ENCODE results near the gene CWC27.

The CWC27 gene

GRCh38 chr5:65013166-65013565, 244.4 kb downstream of the CWC27 start:
- Histone ChIP-seq H3K79me2 (ENCODE audit: insufficient read depth, low read length) (no peaks in the 10 kb centered on the region), H4K20me1 (ENCODE audit: insufficient read depth, low read length, poor library complexity, severe bottlenecking) (no peaks in the 10 kb centered on the region), H3K9me3 (ENCODE audit: insufficient read depth, low read depth, low read length) (no peaks in the 10 kb centered on the region), H3K4me1 (ENCODE audit: insufficient read depth, low read length, poor library complexity, severe bottlenecking) (no peaks in the 10 kb centered on the region), H3K4me2 (ENCODE audit: low read depth, low read length, poor library complexity, severe bottlenecking) (no peak overlapping the region), H3K36me3 (ENCODE audit: insufficient read depth, low read length) (0 out of 2 replicates have a peak, but pooled peaks cover 4% of the 10 kb centered on the region), H3F3A (ENCODE audit: low read depth) (no peaks in the 10 kb centered on the region), H3K9ac (ENCODE audit: low read depth, low read length, poor library complexity, severe bottlenecking) (no peak overlapping the region), H3K4me3 (ENCODE audit: low read length, poor library complexity, severe bottlenecking) (no peak overlapping the region), H3K27me3 (ENCODE audit: insufficient read depth, low read length, poor library complexity, severe bottlenecking) (no peaks in the 10 kb centered on the region), H2AFZ (ENCODE audit: low read length) (no peak overlapping the region), H3K9me2 (replicated peaks; ENCODE audit: low read depth, low read length) (no peaks in the 10 kb centered on the region)
- TF ChIP-seq CTCF (conservative IDR thresholded peaks at IDR 0.05; ENCODE audit: low read length), result no peak
- no peak for TF ChIP-seq EZH2phosphoT487 (IDR thresholded peaks at IDR 0.05; ENCODE audit: borderline replicate concordance)

- Histone ChIP-seq H3F3A (ENCODE audit: low read depth) (no peaks in the 10 kb centered on the region), H2AFZ (ENCODE audit: low read length) (no peak overlapping the region), H3K79me2 (ENCODE audit: insufficient read depth, low read length) (no peaks in the 10 kb centered on the region), H3K4me1 (ENCODE audit: insufficient read depth, low read length, poor library complexity, severe bottlenecking) (peaks cover 2% of the 10 kb centered on the region), H4K20me1 (ENCODE audit: insufficient read depth, low read length, poor library complexity, severe bottlenecking) (no peaks in the 10 kb centered on the region), H3K27me3 (ENCODE audit: insufficient read depth, low read length, poor library complexity, severe bottlenecking) (no peaks in the 10 kb centered on the region), H3K36me3 (ENCODE audit: insufficient read depth, low read length) (0 out of 2 replicates have a peak, but pooled peaks cover 2% of the 10 kb centered on the region), H3K4me2 (ENCODE audit: low read depth, low read length, poor library complexity, severe bottlenecking) (no peak overlapping the region), H3K4me3 (ENCODE audit: low read length, poor library complexity, severe bottlenecking) (no peak overlapping the region), H3K9ac (ENCODE audit: low read depth, low read length, poor library complexity, severe bottlenecking) (no peak overlapping the region), H3K9me3 (ENCODE audit: insufficient read depth, low read depth, low read length) (no peaks in the 10 kb centered on the region), H3K9me2 (replicated peaks; ENCODE audit: low read depth, low read length) (no peaks in the 10 kb centered on the region)
- TF ChIP-seq EZH2phosphoT487 (IDR thresholded peaks at IDR 0.05; ENCODE audit: borderline replicate concordance), result no peak
- TF ChIP-seq CTCF (conservative IDR thresholded peaks at IDR 0.05; ENCODE audit: low read length), result no peak
Measured at GRCh38 chr5:65014769-65015168, 246.0 kb downstream of the CWC27 start.

GRCh38 chr5:65015767-65016166, 247.0 kb downstream of the CWC27 start:
- Histone ChIP-seq H3K4me2 (ENCODE audit: low read depth, low read length, poor library complexity, severe bottlenecking) (no peak overlapping the region), H3K9me3 (ENCODE audit: insufficient read depth, low read depth, low read length) (no peaks in the 10 kb centered on the region), H2AFZ (ENCODE audit: low read length) (no peak overlapping the region), H3K4me1 (ENCODE audit: insufficient read depth, low read length, poor library complexity, severe bottlenecking) (peaks cover 12% of the 10 kb centered on the region), H3K9ac (ENCODE audit: low read depth, low read length, poor library complexity, severe bottlenecking) (no peak overlapping the region), H3F3A (ENCODE audit: low read depth) (no peaks in the 10 kb centered on the region), H4K20me1 (ENCODE audit: insufficient read depth, low read length, poor library complexity, severe bottlenecking) (no peaks in the 10 kb centered on the region), H3K4me3 (ENCODE audit: low read length, poor library complexity, severe bottlenecking) (no peak overlapping the region), H3K36me3 (ENCODE audit: insufficient read depth, low read length) (no peaks in the 10 kb centered on the region), H3K9me2 (replicated peaks; ENCODE audit: low read depth, low read length) (no peaks in the 10 kb centered on the region), H3K79me2 (ENCODE audit: insufficient read depth, low read length) (no peaks in the 10 kb centered on the region), H3K27me3 (ENCODE audit: insufficient read depth, low read length, poor library complexity, severe bottlenecking) (no peaks in the 10 kb centered on the region)
- TF ChIP-seq EZH2phosphoT487 (IDR thresholded peaks at IDR 0.05; ENCODE audit: borderline replicate concordance) (no peak), CTCF (conservative IDR thresholded peaks at IDR 0.05; ENCODE audit: low read length) (no peak)
